GM19397 (cell line): Measurements from ENCODE around the gene CCDC9B.

Experiments used
- ATAC-seq: cut with Tn5 transposase; IDR thresholded peaks from one replicate; pipeline ENCODE4 v1.9.1; 2021; ENCODE audit warnings: mild to moderate bottlenecking, moderate library complexity; ENCODE audit not compliant: unreplicated experiment

CCDC9B gene

GRCh38 chr15:40310993-40311392 is 29.7 kb downstream of the CCDC9B start:
- no peak for ATAC-seq

GRCh38 chr15:40310001-40310959 is 30.5 kb downstream of the CCDC9B start:
- no peak for ATAC-seq

DNA sequence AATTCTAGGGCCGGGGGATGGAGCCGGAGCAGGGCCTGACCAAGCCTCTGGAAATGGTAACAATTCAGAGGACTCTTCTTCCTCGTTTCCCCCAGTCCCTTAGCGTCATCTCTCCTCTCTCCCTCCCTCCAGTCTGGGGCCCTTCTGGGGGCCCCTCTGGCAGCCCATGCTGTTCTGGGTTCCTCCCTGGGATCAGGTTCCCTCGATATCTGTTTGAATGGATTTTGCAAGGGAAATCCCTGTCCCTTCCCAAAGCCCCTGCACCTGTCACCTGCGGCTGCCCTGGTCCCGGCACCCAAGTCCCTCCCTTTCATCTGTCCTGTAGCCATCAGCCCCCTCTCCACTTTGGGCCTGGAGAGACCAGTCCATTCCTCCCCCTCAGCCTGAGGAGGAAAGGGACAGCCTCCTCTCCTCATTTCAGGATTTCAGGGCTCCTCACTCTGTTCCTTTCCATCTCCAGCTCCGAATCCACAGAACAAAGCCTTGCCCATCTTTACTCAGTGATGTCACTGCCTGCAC is 31.3 kb downstream of the CCDC9B start:
- ATAC-seq: no peak

GRCh38 chr15:40307421-40308211 is 33.1 kb downstream of the CCDC9B start, which contains the start of gene PLCB2:
TSS of gene PLCB2 (minus strand) at chr15:40307935. CDS start at chr15:40307672, 263 bp downstream.
- peak; percentile 49 for ATAC-seq

DNA sequence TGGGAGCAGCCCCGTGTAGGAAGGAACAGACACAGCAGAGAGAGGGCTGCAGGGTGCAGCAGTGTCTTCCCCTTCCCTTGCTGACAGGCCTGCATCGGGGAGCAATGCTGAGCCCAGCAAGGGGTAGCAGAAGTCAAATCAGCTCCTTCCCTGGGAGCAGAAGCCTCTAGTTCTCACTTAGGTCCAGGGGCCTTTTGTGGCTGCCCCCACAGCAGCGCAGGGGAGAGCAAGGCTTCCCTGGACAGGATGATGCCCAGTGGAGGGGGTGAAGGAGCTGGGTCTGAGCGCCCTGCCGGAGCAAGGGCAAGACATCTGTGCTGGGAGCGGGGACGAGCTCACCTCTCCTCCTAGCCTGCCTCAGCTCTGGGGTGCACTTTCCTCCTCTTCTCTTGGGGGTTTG is 33.8 kb downstream of the CCDC9B start:
- ATAC-seq: no peak

- ATAC-seq: no peak
Observed at GRCh38 chr15:40306371-40306770, 34.4 kb downstream of the CCDC9B start.

GRCh38 chr15:40305281-40305680 is 35.5 kb downstream of the CCDC9B start:
- ATAC-seq: no peak

DNA sequence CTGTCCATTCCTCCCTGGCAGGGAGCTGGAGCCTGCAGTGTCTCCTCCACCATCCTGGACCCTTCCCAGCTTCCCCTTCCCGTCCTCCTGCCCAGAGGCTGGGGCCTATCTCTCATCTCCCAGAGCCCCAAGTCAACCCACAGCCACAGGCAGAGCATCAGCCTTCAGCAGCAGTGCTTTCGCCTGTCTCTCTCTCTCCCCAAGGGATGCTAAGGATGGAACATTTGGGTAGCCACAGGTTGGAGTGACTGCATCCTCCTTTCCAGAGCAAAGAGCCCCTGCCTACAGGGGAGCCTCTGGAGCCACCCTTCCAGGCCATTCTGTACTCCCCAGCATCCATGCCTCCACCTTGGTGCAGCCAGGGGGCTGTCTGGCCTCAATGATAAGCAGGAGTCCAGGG is 37.2 kb downstream of the CCDC9B start:
- no peak for ATAC-seq

GRCh38 chr15:40302981-40303380 is 37.8 kb downstream of the CCDC9B start:
- ATAC-seq: no peak

- no peak for ATAC-seq
Observed at GRCh38 chr15:40302288-40302886, 38.4 kb downstream of the CCDC9B start.

GRCh38 chr15:40301467-40302179 is 39.1 kb downstream of the CCDC9B start:
- no peak for ATAC-seq

GRCh38 chr15:40300771-40301170 is 40.0 kb downstream of the CCDC9B start:
- ATAC-seq: no peak

- no peak for ATAC-seq
Observed at GRCh38 chr15:40300367-40300766, 40.4 kb downstream of the CCDC9B start.

DNA sequence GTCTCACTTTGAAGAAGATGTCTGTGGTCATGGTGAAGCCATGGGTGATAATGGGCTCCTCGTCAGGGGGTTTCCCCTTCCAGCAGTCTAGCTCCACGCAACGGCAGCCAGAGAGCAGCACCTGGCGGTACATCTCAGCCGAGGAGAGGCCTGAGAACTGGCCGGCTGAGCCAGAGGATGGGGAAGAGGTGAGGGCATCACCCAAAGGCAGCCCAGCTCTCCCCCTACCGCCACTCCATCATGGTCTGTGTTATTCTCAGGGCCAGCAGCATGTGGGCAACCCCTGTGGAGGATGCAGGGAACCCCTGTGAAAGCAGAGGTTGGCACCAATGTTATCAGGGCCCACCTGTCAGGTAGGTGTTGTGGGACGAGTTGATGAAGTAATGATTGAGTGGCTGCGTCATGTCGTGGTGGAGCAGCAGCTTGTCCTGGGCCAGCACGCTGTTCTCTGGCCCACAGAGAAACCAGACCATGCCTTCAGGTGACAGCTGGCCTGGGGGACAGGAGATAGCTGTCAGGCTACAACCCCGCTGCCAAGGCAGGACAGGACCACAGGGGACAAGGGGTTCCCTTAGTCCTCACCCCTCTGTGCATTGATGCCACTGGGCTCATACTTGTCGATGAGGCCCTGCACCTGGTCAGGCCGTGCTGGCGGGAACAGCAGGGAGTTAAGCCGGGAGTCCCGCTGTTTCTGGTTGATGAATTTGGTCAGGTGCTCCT is 42.4 kb downstream of the CCDC9B start:
- no peak for ATAC-seq

GRCh38 chr15:40297356-40297755 is 43.4 kb downstream of the CCDC9B start:
- ATAC-seq: no peak

- no peak for ATAC-seq
Observed at GRCh38 chr15:40296561-40297230, 44.0 kb downstream of the CCDC9B start.

DNA sequence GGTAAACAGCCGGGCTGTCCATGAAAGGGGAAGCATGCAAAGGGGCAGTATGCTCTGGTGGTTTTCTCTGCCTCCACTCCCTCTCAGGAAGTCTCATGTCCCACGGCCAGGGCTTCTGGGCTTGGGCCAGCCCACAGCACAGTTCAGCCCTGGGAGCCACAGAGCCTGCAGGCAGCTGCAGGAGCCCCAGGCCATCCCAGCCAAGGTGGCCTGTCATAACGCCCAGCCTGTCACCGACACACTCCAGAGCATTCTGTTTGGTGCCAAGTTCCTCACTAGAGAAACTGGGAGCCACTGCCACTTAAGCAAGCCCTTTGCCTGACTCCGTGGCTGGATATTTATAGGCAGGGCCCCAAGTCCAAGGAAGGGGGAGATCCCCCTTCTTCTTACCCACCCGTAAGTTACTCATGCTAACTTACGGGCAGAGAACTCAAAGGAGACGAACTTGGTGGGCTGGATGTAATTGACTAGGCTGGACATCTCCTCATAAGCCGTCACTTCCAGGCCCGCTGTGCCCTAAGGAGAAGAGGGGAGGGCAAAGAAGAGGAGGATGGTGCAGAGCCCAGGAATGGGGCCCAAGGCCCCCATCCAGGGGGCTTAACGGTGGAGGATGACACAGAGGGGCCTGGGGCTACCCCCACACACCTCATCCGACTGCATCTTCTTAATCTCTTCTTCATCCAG is 44.7 kb downstream of the CCDC9B start:
- ATAC-seq: no peak

DNA sequence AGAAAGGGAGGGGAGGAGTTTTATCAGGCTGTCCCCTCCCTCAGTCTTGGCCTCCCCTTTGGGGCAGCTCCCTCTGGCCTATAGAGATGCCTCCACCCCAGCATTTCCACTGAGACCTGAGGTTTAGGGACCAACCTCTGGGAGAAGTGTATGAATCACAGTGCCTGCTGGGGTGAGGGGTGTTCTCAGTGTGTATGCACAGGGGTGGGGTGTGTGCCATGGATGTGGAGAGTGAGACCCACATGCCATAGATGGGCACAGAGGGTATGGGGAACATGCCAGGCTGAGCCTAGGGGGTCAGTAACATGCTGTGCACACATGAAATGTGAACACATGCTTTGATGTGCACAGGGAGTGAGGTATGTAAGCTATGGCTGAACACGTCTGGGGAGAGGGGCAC is 45.4 kb downstream of the CCDC9B start:
- ATAC-seq: no peak
